Neural cell (in vitro differentiated cells): ENCODE results near the gene TMEM238L. TPM values are rescaled to one million over a fixed set of nuclear protein-coding genes. Genes with fewer than 3 reads are reported as not detected.

ENCODE experiments used
- H2AFZ ChIP-seq: fragments of 200-600, 300-800 bp; sonication (generic), shearing (Covaris generic); 2 replicates; pipeline ENCODE4 v1.6.0; 2014; ENCODE audit warnings: low read depth, mild to moderate bottlenecking, antibody characterized with exemption, low read length, moderate library complexity
- H3F3A ChIP-seq: fragments of 200-600 bp; shearing (Covaris generic); 2 replicates; pipeline ENCODE4 v1.6.1; 2016; ENCODE audit warnings: mild to moderate bottlenecking, moderate library complexity, mixed read lengths, antibody characterized with exemption, low read length; ENCODE audit not compliant: insufficient read depth, poor library complexity, severe bottlenecking
- H3K27ac ChIP-seq: fragments of 200-600, 300-800 bp; sonication (generic), shearing (Covaris generic); 2 replicates; pipeline ENCODE4 v1.5.1; 2014; ENCODE audit warnings: mild to moderate bottlenecking, low read length, moderate library complexity
- H3K27me3 ChIP-seq: fragments of 300-800, 200-600 bp; sonication (generic), shearing (Covaris generic); 2 replicates; pipeline ENCODE4 v1.6.0; 2014; ENCODE audit warnings: mild to moderate bottlenecking, low read depth, low read length, moderate library complexity; ENCODE audit not compliant: insufficient read depth
- H3K36me3 ChIP-seq: fragments of 300-800, 200-600 bp; sonication (generic), shearing (Covaris generic); 2 replicates; pipeline ENCODE4 v1.5.1; 2014; ENCODE audit warnings: mild to moderate bottlenecking, antibody characterized with exemption, low read length, moderate library complexity; ENCODE audit not compliant: insufficient read depth
- H3K4me2 ChIP-seq: fragments of 300-800, 200-600 bp; sonication (generic), shearing (Covaris generic); 2 replicates; pipeline ENCODE4 v1.6.0; 2014; ENCODE audit warnings: mild to moderate bottlenecking, low read length
- H3K4me3 ChIP-seq: fragments of 300-800, 200-600 bp; sonication (generic), shearing (Covaris generic); 2 replicates; pipeline ENCODE4 v1.5.1; 2014; ENCODE audit warnings: mild to moderate bottlenecking, low read length, moderate library complexity
- H3K79me2 ChIP-seq: fragments of 200-600 bp; shearing (Covaris generic); replicated peaks from 2 replicates; pipeline ENCODE4 v1.6.0; 2014; ENCODE audit warnings: mild to moderate bottlenecking, low read length, moderate library complexity; ENCODE audit not compliant: insufficient read depth
- H3K9ac ChIP-seq: fragments of 300-800, 200-600 bp; sonication (generic), shearing (Covaris generic); 2 replicates; pipeline ENCODE4 v1.6.1; 2016; ENCODE audit warnings: mild to moderate bottlenecking, low read length, mixed read lengths
- H3K9me2 ChIP-seq: fragments of 200-600 bp; shearing (Covaris generic); 2 replicates; pipeline ENCODE4 v1.6.1; 2016; ENCODE audit warnings: mild to moderate bottlenecking, low read length, mixed read lengths; ENCODE audit not compliant: insufficient read depth
- H3K9me3 ChIP-seq: fragments of 200-600, 300-800 bp; sonication (generic), shearing (Covaris generic); 2 replicates; pipeline ENCODE4 v1.6.1; 2016; ENCODE audit warnings: mild to moderate bottlenecking, mixed run types, low read length, moderate library complexity, mixed read lengths
- H4K20me1 ChIP-seq: fragments of 200-600 bp; shearing (Covaris generic); 2 replicates; pipeline ENCODE4 v1.6.1; 2016; ENCODE audit warnings: mild to moderate bottlenecking, mixed run types; ENCODE audit not compliant: insufficient read depth
- CTCF ChIP-seq: fragments of 450-650 bp; IDR thresholded peaks from 2 replicates; pipeline ENCODE4 v1.5.1; 2014; ENCODE audit warnings: antibody characterized with exemption, mild to moderate bottlenecking, moderate library complexity; ENCODE audit not compliant: poor library complexity, severe bottlenecking
- EP300 ChIP-seq: fragments of 450-650 bp; conservative IDR thresholded peaks from 2 replicates; pipeline ENCODE4 v1.6.1; 2014; ENCODE audit warnings: antibody characterized with exemption, mild to moderate bottlenecking, moderate library complexity; ENCODE audit not compliant: poor library complexity, severe bottlenecking
- EZH2 ChIP-seq: fragments of 200-600, 300-800 bp; shearing (Covaris generic), sonication (generic); IDR thresholded peaks from 2 replicates; pipeline ENCODE4 v1.6.1; 2014; ENCODE audit warnings: antibody characterized with exemption, low read length, borderline replicate concordance, mild to moderate bottlenecking; ENCODE audit not compliant: insufficient read depth, poor library complexity, severe bottlenecking
- MXI1 ChIP-seq: fragments of 450-650 bp; conservative IDR thresholded peaks from 2 replicates; pipeline ENCODE4 v1.6.1; 2014; ENCODE audit warnings: antibody characterized with exemption, mild to moderate bottlenecking; ENCODE audit not compliant: poor library complexity, severe bottlenecking
- POLR2AphosphoS5 ChIP-seq: IDR thresholded peaks from 2 replicates; pipeline ENCODE4 v1.6.1; 2012
- RAD21 ChIP-seq: fragments of 450-650 bp; conservative IDR thresholded peaks from 2 replicates; pipeline ENCODE4 v1.6.1; 2014; ENCODE audit warnings: antibody characterized with exemption, mild to moderate bottlenecking, moderate library complexity
- REST ChIP-seq: IDR thresholded peaks from 2 replicates; pipeline ENCODE4 v1.6.1; 2012; ENCODE audit warnings: borderline replicate concordance
- SMC3 ChIP-seq: fragments of 450-650 bp; conservative IDR thresholded peaks from 2 replicates; pipeline ENCODE4 v1.6.1; 2014; ENCODE audit warnings: antibody characterized with exemption, mild to moderate bottlenecking, moderate library complexity; ENCODE audit not compliant: poor library complexity
- TAF1 ChIP-seq: IDR thresholded peaks from 2 replicates; pipeline ENCODE4 v1.6.1; 2012; ENCODE audit warnings: low read depth
- polyA plus RNA-seq: library from polyadenylated mRNA; depleted of rRNA; stranded (reverse); fragments of >200 nt; gene quantifications from 2 replicates; pipeline ENCODE4 v1.2.3, GENCODE V29; 2014

The TMEM238L gene
- polyA plus RNA-seq, 1 donor from 2014 or later = not detected

- Histone ChIP-seq H3F3A (no peaks in the 10 kb centered on the region), H3K27ac (no peak overlapping the region), H3K79me2 (no peaks in the 10 kb centered on the region), H3K36me3 (no peaks in the 10 kb centered on the region), H4K20me1 (no peaks in the 10 kb centered on the region), H3K4me3 (no peak overlapping the region), H3K9ac (no peak overlapping the region), H3K9me2 (no peaks in the 10 kb centered on the region), H3K9me3 (no peaks in the 10 kb centered on the region), H3K27me3 (no peaks in the 10 kb centered on the region), H3K4me2 (no peak overlapping the region), H2AFZ (no peak overlapping the region)
- no peak for TF ChIP-seq MXI1
- TF ChIP-seq TAF1 = no peak
- TF ChIP-seq EZH2 = no peak
- no peak for TF ChIP-seq EP300
- TF ChIP-seq SMC3 = no peak
- TF ChIP-seq REST = no peak
- no peak for TF ChIP-seq POLR2AphosphoS5
- no peak for TF ChIP-seq RAD21
- TF ChIP-seq CTCF = no peak
These were observed 8.8 kb upstream of the TMEM238L start for GRCh38 chr17:10812674-10813073.

GRCh38 chr17:10809605-10810004 lies 5.7 kb upstream of the TMEM238L start:
- Histone ChIP-seq H3K36me3 (no peaks in the 10 kb centered on the region), H3F3A (no peaks in the 10 kb centered on the region), H3K79me2 (no peaks in the 10 kb centered on the region), H2AFZ (no peak overlapping the region), H3K27ac (no peak overlapping the region), H3K4me3 (no peak overlapping the region), H3K9me2 (no peaks in the 10 kb centered on the region), H3K9me3 (no peaks in the 10 kb centered on the region), H3K27me3 (no peaks in the 10 kb centered on the region), H3K4me2 (no peak overlapping the region), H3K9ac (no peak overlapping the region), H4K20me1 (no peaks in the 10 kb centered on the region)
- TF ChIP-seq RAD21 (no peak), TAF1 (no peak), EZH2 (no peak), CTCF (no peak), EP300 (no peak), POLR2AphosphoS5 (no peak), MXI1 (no peak), SMC3 (no peak), REST (no peak)
